ENCODE data around the gene SLC47A2.
A peak's percentile ranks its signal among the peaks of the same experiment; 100 is the strongest.

The SLC47A2 gene

GRCh38 chr17:19654342-19654886 lies 62.0 kb downstream of the SLC47A2 start:
- H3K4me3 ChIP-seq (ENCODE audit: low read length): no peak overlapping the region
- TF ChIP-seq, protein P1, sequence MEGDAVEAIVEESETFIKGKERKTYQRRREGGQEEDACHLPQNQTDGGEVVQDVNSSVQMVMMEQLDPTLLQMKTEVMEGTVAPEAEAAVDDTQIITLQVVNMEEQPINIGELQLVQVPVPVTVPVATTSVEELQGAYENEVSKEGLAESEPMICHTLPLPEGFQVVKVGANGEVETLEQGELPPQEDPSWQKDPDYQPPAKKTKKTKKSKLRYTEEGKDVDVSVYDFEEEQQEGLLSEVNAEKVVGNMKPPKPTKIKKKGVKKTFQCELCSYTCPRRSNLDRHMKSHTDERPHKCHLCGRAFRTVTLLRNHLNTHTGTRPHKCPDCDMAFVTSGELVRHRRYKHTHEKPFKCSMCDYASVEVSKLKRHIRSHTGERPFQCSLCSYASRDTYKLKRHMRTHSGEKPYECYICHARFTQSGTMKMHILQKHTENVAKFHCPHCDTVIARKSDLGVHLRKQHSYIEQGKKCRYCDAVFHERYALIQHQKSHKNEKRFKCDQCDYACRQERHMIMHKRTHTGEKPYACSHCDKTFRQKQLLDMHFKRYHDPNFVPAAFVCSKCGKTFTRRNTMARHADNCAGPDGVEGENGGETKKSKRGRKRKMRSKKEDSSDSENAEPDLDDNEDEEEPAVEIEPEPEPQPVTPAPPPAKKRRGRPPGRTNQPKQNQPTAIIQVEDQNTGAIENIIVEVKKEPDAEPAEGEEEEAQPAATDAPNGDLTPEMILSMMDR (conservative IDR thresholded peaks at IDR 0.05; ENCODE audit: low read length): no peak
- DNase-seq (ENCODE audit: low read depth): no peak

GRCh38 chr17:19652595-19652994 lies 63.8 kb downstream of the SLC47A2 start:
- H3K4me3 ChIP-seq (ENCODE audit: low read length): no peak overlapping the region
- TF ChIP-seq, protein P1 (conservative IDR thresholded peaks at IDR 0.05; ENCODE audit: low read length): no peak
- peak; percentile 10 for DNase-seq (ENCODE audit: low read depth)

- TF ChIP-seq, protein P1 (conservative IDR thresholded peaks at IDR 0.05; ENCODE audit: low read length): no peak
- DNase-seq (ENCODE audit: low read depth): no peak
Measured at GRCh38 chr17:19651451-19652238, 64.7 kb downstream of the SLC47A2 start.

DNA sequence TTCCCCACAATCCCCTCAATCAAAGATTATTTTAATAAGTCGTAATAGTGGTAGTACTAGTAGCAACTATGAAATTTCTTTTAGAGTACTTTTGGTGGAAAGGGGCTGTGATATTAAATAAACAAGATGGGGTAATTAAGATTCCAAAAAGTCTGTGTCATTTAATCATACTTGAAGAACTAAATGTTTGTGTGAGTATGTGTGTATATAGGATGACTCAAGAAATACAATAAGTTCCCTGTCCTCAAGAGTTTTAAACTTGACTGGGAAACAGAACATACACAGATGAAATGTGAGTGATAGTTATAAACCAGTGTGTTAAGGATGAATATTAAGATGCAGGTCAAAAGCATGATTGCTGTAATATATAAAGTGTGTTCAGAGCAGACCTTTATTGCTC lies 65.6 kb downstream of the SLC47A2 start:
- no peak overlapping the region for H3K4me3 ChIP-seq (ENCODE audit: low read length)
- TF ChIP-seq, protein P1 (conservative IDR thresholded peaks at IDR 0.05; ENCODE audit: low read length): no peak
- peak; percentile 15 for DNase-seq (ENCODE audit: low read depth)

More at GRCh38 chr17:19651451-19652238, 64.7 kb downstream of the SLC47A2 start:
- no peak overlapping the region for H3K4me3 ChIP-seq (ENCODE audit: low read length)

- no peak for DNase-seq (ENCODE audit: low read depth)
- TF ChIP-seq, protein P1 (conservative IDR thresholded peaks at IDR 0.05; ENCODE audit: low read length): no peak
- H3K4me3 ChIP-seq (ENCODE audit: low read length): peak overlapping the region; percentile 93
Measured at GRCh38 chr17:19649274-19649541, 67.2 kb downstream of the SLC47A2 start.

GRCh38 chr17:19648475-19649273 lies 67.7 kb downstream of the SLC47A2 start, which contains the start of gene ALDH3A2:
ALDH3A2 (plus strand) TSS chr17:19648751; CDS start chr17:19648972, 221 bp downstream.
- TF ChIP-seq, protein P1 (conservative IDR thresholded peaks at IDR 0.05; ENCODE audit: low read length): peak; percentile 24

More at GRCh38 chr17:19648475-19649273, 67.7 kb downstream of the SLC47A2 start, which contains the start of gene ALDH3A2:
- DNase-seq (ENCODE audit: low read depth): peak; percentile 91
- peak within 1 kb of the TSS; percentile 93 for H3K4me3 ChIP-seq (ENCODE audit: low read length)

Measured in AG10803 (cell line).